ENCODE results near the gene NAB2.

NAB2 gene

GRCh38 chr12:57127101-57127725, 38.3 kb downstream of the NAB2 start:
- peak overlapping the region; percentile 79 for H3K4me3 ChIP-seq (ENCODE audit: low read depth, low read length)
- peak; percentile 23 for TF ChIP-seq CTCF (IDR thresholded peaks at IDR 0.05; ENCODE audit: insufficient read depth, low read depth, low read length, missing control alignments)
- peak; percentile 42 for DNase-seq (ENCODE audit: low read depth)

GRCh38 chr12:57127726-57128518, 39.0 kb downstream of the NAB2 start, which contains the start of gene LRP1:
Gene LRP1, plus strand, starts transcription at chr12:57128483. Its CDS starts 482 bp downstream, at chr12:57128965.
- no peak for TF ChIP-seq CTCF (IDR thresholded peaks at IDR 0.05; ENCODE audit: insufficient read depth, low read depth, low read length, missing control alignments)
- DNase-seq (ENCODE audit: low read depth): peak; percentile 55
- H3K4me3 ChIP-seq (ENCODE audit: low read depth, low read length): peak within 1 kb of the TSS; percentile 79

GRCh38 chr12:57128519-57129247, 39.8 kb downstream of the NAB2 start:
- DNase-seq (ENCODE audit: low read depth): no peak
- H3K4me3 ChIP-seq (ENCODE audit: low read depth, low read length): peak overlapping the region; percentile 79
- TF ChIP-seq CTCF (IDR thresholded peaks at IDR 0.05; ENCODE audit: insufficient read depth, low read depth, low read length, missing control alignments): no peak

GRCh38 chr12:57129321-57129842, 40.5 kb downstream of the NAB2 start:
- H3K4me3 ChIP-seq (ENCODE audit: low read depth, low read length): no peak overlapping the region
- DNase-seq (ENCODE audit: low read depth): no peak
- no peak for TF ChIP-seq CTCF (IDR thresholded peaks at IDR 0.05; ENCODE audit: insufficient read depth, low read depth, low read length, missing control alignments)

GRCh38 chr12:57129889-57130288, 41.0 kb downstream of the NAB2 start:
- no peak for TF ChIP-seq CTCF (IDR thresholded peaks at IDR 0.05; ENCODE audit: insufficient read depth, low read depth, low read length, missing control alignments)
- no peak overlapping the region for H3K4me3 ChIP-seq (ENCODE audit: low read depth, low read length)
- DNase-seq (ENCODE audit: low read depth): no peak

GRCh38 chr12:57130941-57131340, 42.0 kb downstream of the NAB2 start:
- H3K4me3 ChIP-seq (ENCODE audit: low read depth, low read length): no peak overlapping the region

More at GRCh38 chr12:57130941-57131340, 42.0 kb downstream of the NAB2 start:
- no peak for DNase-seq (ENCODE audit: low read depth)
- TF ChIP-seq CTCF (IDR thresholded peaks at IDR 0.05; ENCODE audit: insufficient read depth, low read depth, low read length, missing control alignments): no peak

All from GM12865 (cell line).